GM19099 (cell line): ENCODE measurements around the gene COL4A2.

Experiments used
- POLR2A ChIP-seq: IDR thresholded peaks from 3 replicates; pipeline ENCODE4 v1.6.1; 2011; ENCODE audit warnings: low read depth; ENCODE audit not compliant: insufficient read length; ENCODE audit errors: extremely low read depth

COL4A2 gene

DNA sequence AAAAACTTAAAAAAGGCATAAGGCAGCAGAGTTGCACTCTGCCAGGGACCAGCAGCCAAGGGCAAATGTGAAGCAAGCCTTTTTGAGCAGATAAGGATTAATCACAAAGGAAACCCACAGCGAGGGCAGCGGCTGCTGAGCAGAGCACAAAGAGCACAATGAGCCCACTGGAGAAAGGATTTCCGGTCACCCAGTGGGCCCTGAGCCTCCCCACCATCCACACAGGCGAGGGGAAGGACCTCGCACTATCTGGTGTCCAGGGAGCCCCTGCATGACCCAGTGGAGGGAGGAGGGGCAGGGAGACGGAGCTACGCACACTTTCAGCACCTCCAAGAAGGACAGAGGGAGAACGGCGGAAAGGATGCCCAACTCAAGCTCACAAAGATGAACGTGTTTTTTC lies 40.1 kb upstream of the COL4A2 start:
- no peak for TF ChIP-seq POLR2A

DNA sequence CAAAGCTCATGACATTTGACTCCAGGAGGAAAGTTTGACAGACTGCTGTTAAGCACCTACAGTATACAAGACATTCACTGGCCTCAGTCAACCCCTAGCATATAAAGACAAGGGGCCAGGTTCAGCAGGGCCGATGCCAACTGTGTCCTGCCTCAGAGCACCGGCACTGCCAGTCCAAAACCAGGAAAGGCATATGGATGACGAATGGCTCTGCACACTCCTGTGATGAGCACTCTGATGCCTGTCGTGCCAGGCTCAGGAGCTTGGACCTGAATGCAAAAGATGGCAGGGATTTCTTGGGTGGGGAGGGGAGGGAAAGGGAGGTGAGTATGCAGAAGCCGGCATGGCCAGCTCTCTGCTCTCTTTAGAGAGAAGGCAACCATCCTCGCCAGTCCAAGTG lies 39.0 kb upstream of the COL4A2 start:
- TF ChIP-seq POLR2A: no peak

DNA sequence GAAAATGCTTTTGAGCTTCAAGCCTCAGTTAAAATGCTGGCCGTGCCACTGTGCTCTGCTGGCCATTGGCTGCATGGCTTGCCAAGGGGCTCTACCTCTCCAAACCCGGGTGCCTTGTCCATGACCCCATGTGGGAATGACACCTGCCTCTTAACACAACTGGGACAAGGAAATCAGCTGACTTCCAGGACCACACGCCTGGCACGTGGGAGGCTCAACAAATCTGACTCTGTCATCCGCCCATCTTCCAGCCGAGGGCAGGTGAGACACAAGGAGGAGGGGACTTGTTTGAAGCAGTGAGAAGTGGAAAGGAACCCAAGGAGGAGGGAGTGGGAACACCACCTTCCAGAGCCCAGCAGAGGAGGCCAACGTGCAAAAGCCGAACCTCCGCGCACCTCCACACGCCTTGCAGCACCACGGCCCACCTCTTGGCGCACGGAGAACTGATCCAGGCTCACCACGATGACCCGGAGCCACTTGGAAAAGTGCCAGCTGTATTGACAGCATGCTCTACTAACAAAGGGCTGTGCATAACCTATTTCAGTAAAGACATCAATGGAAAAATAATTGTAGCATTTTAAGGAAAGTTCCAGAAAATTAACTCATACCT lies 38.4 kb upstream of the COL4A2 start:
- no peak for TF ChIP-seq POLR2A

DNA sequence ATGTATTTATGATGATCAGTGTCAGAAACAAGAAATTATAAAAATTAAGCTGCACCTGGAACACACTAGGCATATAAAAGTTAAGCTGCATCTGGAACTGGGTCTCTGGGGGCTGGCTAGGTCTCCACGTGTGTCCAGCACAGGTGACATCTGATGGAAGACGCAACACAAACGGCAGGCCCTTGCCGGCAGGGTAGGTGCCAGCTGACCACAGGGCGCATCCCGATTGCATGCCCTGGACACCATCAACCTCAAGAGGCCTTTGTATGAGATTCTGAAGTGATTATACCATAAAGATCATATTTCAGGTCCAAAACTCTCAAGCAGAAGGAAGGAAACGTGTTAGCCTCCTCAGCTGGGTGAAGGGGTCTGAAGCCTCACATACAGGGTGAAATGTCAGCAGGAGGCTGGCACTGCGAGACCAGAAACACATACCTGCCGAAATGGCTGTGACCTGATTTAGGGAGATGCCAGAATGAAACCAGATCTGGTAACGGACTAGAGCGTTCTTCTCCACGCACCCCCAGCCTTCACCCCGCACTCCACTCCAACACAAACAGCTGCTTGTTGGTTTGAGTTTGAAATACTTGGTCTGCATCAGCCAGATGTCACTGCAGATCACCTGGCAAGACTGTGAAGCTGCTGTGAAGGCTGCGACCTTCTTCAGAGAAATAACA lies 37.4 kb upstream of the COL4A2 start:
- no peak for TF ChIP-seq POLR2A

DNA sequence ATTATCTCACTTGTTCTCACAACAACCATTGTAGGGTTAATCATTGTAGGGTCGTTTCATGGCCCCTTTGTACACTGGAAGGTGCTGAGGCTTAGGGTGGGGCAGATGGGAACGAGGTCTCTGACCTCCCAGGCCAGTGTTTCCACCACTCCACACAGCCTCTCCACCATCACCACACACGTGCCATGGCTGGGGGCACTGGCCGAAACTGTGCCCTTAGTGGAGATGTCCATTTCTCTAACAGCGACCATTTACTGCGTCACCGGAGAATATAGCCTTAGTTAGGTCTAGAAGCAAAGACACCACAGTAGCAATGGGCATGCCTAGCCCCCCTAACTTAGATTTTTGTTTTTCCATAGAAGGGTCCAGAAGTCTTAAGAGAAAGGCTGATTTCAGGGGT lies 36.6 kb upstream of the COL4A2 start:
- no peak for TF ChIP-seq POLR2A

DNA sequence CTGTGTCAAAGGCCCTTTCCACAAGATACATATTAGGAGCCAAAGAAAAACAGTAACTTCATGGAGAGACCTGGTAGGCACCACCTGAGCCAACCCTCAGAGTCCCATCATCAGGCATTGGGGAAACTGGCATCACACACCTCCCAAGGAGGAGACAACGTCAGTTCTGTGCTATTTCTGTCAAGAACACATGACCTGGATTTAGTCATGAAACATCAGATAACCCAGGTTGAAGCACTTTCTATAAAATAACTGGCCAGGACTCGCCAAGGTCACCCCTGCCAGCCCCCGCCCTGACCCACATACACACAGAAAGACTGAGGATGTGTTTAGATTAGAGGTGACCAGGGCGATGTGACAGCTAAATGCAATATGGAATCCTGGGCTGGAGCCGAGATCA lies 35.8 kb upstream of the COL4A2 start:
- TF ChIP-seq POLR2A: no peak

DNA sequence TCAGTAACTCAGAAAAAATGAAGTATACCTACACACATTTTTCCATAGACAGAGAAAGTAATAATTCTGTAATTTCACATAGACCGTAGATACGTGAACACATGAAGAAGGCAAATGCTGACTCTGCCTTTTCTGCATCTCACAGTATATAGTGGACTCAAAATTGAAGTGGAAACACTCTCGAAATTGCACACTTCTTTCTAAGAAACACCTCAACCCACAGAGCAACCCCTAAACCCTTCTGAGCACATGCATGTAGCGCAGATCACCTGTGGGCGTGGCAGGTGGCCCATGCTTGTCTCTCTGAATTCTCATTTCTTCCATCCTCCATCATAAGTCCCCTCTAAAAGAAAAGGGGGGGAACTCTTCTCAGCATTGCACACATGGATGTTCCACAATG lies 34.9 kb upstream of the COL4A2 start:
- no peak for TF ChIP-seq POLR2A

DNA sequence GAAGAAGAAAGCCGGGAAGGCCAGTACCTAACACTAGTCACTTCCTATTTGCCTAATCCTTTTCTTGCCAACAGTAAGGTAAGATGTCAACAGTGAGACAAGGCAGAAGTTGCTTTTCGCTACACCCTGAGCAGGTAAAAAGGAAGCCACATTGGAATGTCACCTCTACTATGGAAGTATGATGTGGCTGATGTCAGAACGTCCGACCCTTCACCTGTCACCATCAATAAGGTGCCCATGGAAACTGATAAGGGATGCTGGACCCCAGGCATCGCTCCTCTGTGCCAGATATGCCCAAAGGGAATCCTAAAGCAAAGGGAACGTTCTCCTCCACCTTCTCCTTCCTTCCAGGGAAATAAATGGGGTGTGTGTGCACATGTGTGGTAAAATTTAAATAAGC lies 34.4 kb upstream of the COL4A2 start:
- no peak for TF ChIP-seq POLR2A

DNA sequence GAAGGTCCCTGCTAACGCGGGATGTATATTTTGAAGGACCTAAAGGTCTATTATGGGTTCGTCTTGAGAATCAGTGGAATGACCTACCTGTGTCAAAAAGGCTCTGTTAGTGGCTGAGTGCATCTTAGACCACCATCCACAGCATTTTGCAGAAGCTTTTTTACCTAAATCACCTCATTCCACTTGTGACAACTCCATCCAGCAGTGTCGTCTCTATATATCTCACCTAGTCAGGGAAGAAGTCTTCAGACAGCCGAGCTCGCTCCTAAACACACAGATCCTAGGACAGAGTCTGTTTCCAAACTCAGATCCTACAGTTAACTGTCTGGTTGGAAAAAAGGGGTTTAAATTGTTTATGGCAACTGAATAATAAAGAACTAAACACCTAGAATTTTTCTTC lies 33.8 kb upstream of the COL4A2 start:
- TF ChIP-seq POLR2A: no peak

DNA sequence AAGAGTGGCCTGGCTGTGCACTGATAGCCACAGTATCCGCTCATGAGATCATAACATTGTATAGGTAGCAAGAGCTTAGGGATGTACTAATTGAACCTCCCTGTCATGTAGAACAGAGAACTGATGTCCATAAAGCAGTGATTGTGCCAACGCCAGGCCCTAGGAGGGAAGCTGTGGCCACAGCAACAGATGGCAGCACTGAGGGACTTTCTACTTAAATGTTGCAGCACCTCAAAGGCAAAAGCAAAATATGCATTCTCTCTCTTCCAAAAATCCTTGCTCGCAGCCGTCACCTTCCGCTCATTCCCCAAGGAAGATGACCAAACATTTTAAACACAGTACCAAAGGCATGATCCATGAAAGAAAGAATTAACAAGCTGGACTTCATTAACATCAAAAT lies 32.4 kb upstream of the COL4A2 start:
- TF ChIP-seq POLR2A: no peak

DNA sequence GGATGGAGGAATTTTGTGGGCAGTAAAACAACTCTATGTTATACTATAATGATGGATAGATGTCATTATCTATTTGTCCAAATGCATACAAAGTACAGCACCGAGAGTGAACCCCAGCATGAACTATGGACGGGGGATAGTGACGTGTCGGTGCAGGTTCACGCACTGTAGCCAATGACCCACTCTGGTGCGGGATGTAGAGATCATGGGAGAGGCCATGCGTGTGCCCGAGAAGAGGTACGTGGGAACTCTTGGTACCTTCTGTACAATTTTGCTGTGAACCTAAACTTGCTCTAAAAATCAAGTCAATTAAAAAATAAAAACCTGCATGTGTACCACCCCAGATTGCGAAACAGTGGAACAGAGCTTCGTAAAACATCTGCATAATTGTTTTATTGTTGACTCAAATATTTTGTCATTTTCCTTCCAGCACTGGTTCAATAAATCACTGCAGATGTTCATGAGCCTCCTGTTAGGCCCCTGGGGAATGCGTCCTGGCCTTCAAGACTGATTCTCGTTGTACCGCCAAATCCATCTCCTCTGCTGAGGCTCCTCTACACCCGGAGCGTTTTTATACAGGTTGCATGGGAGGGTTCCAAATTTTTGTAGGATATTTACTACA lies 31.0 kb upstream of the COL4A2 start:
- no peak for TF ChIP-seq POLR2A

DNA sequence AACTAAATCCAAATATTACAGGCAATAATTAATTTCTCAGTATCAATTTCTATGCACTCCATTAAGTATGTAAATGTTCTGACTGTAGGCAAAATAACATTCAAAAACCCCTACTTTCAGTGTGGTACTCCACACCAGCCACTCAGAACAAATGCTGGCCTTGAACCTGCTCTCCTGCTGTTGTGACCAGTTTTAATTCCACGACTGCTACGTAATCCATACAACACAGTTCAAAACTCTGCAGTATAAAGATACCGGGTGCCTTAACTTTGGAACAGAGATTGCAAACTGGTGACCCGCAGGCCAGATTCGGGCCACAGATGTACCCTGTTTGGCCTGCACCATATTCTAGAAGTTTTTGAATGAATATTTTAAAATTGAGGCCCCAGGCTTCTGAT lies 30.5 kb upstream of the COL4A2 start:
- TF ChIP-seq POLR2A: no peak

DNA sequence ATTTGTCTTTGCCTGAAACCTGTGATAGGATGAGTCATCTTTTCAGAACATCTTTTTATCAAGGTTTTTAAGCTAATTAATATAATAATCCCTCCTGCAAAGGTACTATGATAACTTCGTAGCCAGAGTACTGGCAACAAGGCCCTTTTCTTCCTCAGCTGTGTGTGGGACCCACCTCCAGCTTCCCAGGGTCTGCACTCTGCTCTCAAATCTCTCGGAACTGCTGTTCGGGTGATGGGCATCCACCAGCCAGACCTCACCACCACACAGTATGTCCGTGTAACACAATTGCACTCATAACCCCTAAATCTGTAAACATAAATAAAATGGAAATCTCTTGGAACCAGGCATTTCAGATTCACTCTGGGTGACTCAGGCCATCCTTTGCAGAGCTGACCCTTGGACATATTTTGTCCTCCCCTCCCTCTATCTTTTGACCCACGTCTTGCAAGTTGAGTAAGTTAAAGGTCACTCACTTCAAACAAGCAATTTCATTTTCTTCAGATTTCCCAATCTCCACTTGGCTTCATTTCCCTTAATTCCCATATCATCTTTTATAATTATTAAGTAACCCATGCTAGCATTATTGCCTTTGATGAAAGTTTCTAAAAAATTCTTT lies 29.6 kb upstream of the COL4A2 start:
- TF ChIP-seq POLR2A: no peak

DNA sequence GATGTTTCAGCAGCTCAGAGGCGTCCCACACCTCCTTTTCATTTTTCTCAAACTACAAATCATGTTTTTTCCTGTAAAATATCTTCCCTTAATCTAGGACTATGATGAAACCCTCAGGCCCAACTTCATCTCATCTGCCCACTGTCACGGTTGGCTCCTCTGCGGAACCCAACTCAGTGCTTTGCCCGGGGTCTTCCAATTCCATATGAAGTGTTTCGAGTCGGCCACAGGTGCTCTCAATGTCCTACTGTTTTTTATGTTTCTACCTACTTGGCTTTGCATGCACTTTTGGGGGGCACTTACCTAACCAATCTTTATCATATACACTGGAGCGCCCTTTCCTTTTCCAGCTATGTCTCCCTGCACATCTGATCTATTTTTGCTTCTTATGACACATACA lies 28.2 kb upstream of the COL4A2 start:
- TF ChIP-seq POLR2A: no peak

DNA sequence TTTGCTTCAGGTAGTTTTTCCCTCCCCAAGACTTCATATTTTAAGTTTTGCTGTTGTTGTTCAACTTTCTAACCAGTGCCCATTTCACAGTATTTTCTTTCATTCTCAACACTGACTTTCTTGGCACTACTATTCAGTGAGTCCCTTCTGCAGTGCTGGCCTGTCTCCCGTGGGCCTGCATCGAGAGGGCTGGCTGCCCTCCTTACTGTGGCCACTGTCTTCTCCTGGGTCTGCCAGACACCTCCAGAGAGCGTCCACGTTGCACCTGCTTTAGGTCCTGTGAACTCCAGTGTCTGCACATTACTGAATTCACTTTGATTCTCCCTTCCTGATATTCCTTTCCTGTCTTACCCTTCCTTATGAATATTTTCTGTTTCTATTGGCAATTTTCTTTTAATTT lies 27.4 kb upstream of the COL4A2 start:
- TF ChIP-seq POLR2A: no peak

DNA sequence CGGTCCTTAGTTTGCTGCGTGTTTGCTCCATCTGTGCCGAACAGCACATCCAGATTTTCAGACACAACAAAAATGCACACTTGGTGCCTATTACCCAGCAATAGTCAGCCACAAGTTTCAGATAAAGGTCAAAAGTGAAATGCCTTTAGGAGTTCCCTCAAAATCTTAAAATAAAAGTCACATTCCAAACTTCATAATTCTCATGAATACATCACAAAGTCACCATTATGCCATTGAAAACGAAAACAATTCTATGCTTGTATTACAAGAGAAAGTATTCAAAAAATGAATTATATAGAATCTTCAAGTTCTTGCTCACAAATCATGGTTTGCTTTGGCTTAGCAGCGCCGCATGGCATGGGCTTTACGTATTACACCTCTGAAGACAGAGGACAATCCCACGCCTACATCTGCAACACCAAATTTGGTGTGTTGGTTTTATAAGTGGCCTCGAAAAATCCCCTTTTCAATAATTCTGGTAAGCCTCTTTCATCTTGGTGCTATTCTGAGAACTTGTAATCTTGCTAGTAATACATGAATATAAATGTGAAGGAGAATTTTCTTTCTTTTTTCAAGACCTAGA lies 26.8 kb upstream of the COL4A2 start:
- TF ChIP-seq POLR2A: no peak
